ENCODE data around the gene PPP1R13L.

GRCh38 chr19:45350477-45351058, 54.3 kb downstream of the PPP1R13L start:
- no peak for TF ChIP-seq CTCF (IDR thresholded peaks at IDR 0.05; ENCODE audit: poor library complexity, severe bottlenecking)
- TF ChIP-seq TAF1 (IDR thresholded peaks at IDR 0.05; ENCODE audit: low read depth) = no peak
- TF ChIP-seq POLR2AphosphoS5 (IDR thresholded peaks at IDR 0.05) = no peak
- no peak for TF ChIP-seq EZH2 (IDR thresholded peaks at IDR 0.05; ENCODE audit: borderline replicate concordance, insufficient read depth, low read length, poor library complexity, severe bottlenecking)
- no peak for TF ChIP-seq RAD21 (conservative IDR thresholded peaks at IDR 0.05)
- TF ChIP-seq EP300 (conservative IDR thresholded peaks at IDR 0.05; ENCODE audit: poor library complexity, severe bottlenecking) = no peak
- TF ChIP-seq SMC3 (conservative IDR thresholded peaks at IDR 0.05; ENCODE audit: poor library complexity) = no peak
